Peyer's patch (tissue), 4 donors: Measurements from ENCODE around the gene PEMT.

Source experiments
- CTCF ChIP-seq, 6 experiments: fragments of 450-650 bp in 4 of 6; fragments of 200-600 bp in 2 of 6; sonication (generic) in 1 of 6; IDR thresholded peaks; one replicate each; pipeline ENCODE4 v1.5.1; 2017 to 2019; ENCODE audit warnings: antibody characterized with exemption in 6 of 6, mild to moderate bottlenecking in 3 of 6, moderate library complexity in 1 of 6
- POLR2A ChIP-seq, 2 donors: fragments of 450-650 bp; IDR thresholded peaks; one replicate each; pipeline ENCODE4 v1.5.1; 2017; ENCODE audit warnings: antibody characterized with exemption in 2 of 2, mild to moderate bottlenecking in 2 of 2, moderate library complexity in 2 of 2

GRCh38 chr17:17492571-17492970 is 98.9 kb downstream of the PEMT start:
- no peak for TF ChIP-seq POLR2A (IDR thresholded peaks at IDR 0.05)
- TF ChIP-seq CTCF (IDR thresholded peaks at IDR 0.05), result no peak
